ENCODE data around the gene GNAI3.

- no peak for TF ChIP-seq PKNOX1 (IDR thresholded peaks at IDR 0.05)
- TF ChIP-seq FOXK2 (IDR thresholded peaks at IDR 0.05) = no peak
Observed at GRCh38 chr1:109521002-109521951, 27.1 kb upstream of the GNAI3 start.
